Neural cell (in vitro differentiated cells): ENCODE measurements around the gene RAPGEF4. TPM values are rescaled to one million over a fixed set of nuclear protein-coding genes. Genes with fewer than 3 reads are reported as not detected.

ENCODE experiments used
- H2AFZ ChIP-seq: fragments of 200-600, 300-800 bp; sonication (generic), shearing (Covaris generic); 2 replicates; pipeline ENCODE4 v1.6.0; 2014; ENCODE audit warnings: low read depth, mild to moderate bottlenecking, antibody characterized with exemption, low read length, moderate library complexity
- H3F3A ChIP-seq: fragments of 200-600 bp; shearing (Covaris generic); 2 replicates; pipeline ENCODE4 v1.6.1; 2016; ENCODE audit warnings: mild to moderate bottlenecking, moderate library complexity, mixed read lengths, antibody characterized with exemption, low read length; ENCODE audit not compliant: insufficient read depth, poor library complexity, severe bottlenecking
- H3K27ac ChIP-seq: fragments of 200-600, 300-800 bp; sonication (generic), shearing (Covaris generic); 2 replicates; pipeline ENCODE4 v1.5.1; 2014; ENCODE audit warnings: mild to moderate bottlenecking, low read length, moderate library complexity
- H3K27me3 ChIP-seq: fragments of 300-800, 200-600 bp; sonication (generic), shearing (Covaris generic); 2 replicates; pipeline ENCODE4 v1.6.0; 2014; ENCODE audit warnings: mild to moderate bottlenecking, low read depth, low read length, moderate library complexity; ENCODE audit not compliant: insufficient read depth
- H3K36me3 ChIP-seq: fragments of 300-800, 200-600 bp; sonication (generic), shearing (Covaris generic); 2 replicates; pipeline ENCODE4 v1.5.1; 2014; ENCODE audit warnings: mild to moderate bottlenecking, antibody characterized with exemption, low read length, moderate library complexity; ENCODE audit not compliant: insufficient read depth
- H3K4me2 ChIP-seq: fragments of 300-800, 200-600 bp; sonication (generic), shearing (Covaris generic); 2 replicates; pipeline ENCODE4 v1.6.0; 2014; ENCODE audit warnings: mild to moderate bottlenecking, low read length
- H3K4me3 ChIP-seq: fragments of 300-800, 200-600 bp; sonication (generic), shearing (Covaris generic); 2 replicates; pipeline ENCODE4 v1.5.1; 2014; ENCODE audit warnings: mild to moderate bottlenecking, low read length, moderate library complexity
- H3K79me2 ChIP-seq: fragments of 200-600 bp; shearing (Covaris generic); replicated peaks from 2 replicates; pipeline ENCODE4 v1.6.0; 2014; ENCODE audit warnings: mild to moderate bottlenecking, low read length, moderate library complexity; ENCODE audit not compliant: insufficient read depth
- H3K9ac ChIP-seq: fragments of 300-800, 200-600 bp; sonication (generic), shearing (Covaris generic); 2 replicates; pipeline ENCODE4 v1.6.1; 2016; ENCODE audit warnings: mild to moderate bottlenecking, low read length, mixed read lengths
- H3K9me2 ChIP-seq: fragments of 200-600 bp; shearing (Covaris generic); 2 replicates; pipeline ENCODE4 v1.6.1; 2016; ENCODE audit warnings: mild to moderate bottlenecking, low read length, mixed read lengths; ENCODE audit not compliant: insufficient read depth
- H3K9me3 ChIP-seq: fragments of 200-600, 300-800 bp; sonication (generic), shearing (Covaris generic); 2 replicates; pipeline ENCODE4 v1.6.1; 2016; ENCODE audit warnings: mild to moderate bottlenecking, mixed run types, low read length, moderate library complexity, mixed read lengths
- H4K20me1 ChIP-seq: fragments of 200-600 bp; shearing (Covaris generic); 2 replicates; pipeline ENCODE4 v1.6.1; 2016; ENCODE audit warnings: mild to moderate bottlenecking, mixed run types; ENCODE audit not compliant: insufficient read depth
- EP300 ChIP-seq: fragments of 450-650 bp; conservative IDR thresholded peaks from 2 replicates; pipeline ENCODE4 v1.6.1; 2014; ENCODE audit warnings: antibody characterized with exemption, mild to moderate bottlenecking, moderate library complexity; ENCODE audit not compliant: poor library complexity, severe bottlenecking
- EZH2 ChIP-seq: fragments of 200-600, 300-800 bp; shearing (Covaris generic), sonication (generic); IDR thresholded peaks from 2 replicates; pipeline ENCODE4 v1.6.1; 2014; ENCODE audit warnings: antibody characterized with exemption, low read length, borderline replicate concordance, mild to moderate bottlenecking; ENCODE audit not compliant: insufficient read depth, poor library complexity, severe bottlenecking
- POLR2AphosphoS5 ChIP-seq: IDR thresholded peaks from 2 replicates; pipeline ENCODE4 v1.6.1; 2012
- RAD21 ChIP-seq: fragments of 450-650 bp; conservative IDR thresholded peaks from 2 replicates; pipeline ENCODE4 v1.6.1; 2014; ENCODE audit warnings: antibody characterized with exemption, mild to moderate bottlenecking, moderate library complexity
- SMC3 ChIP-seq: fragments of 450-650 bp; conservative IDR thresholded peaks from 2 replicates; pipeline ENCODE4 v1.6.1; 2014; ENCODE audit warnings: antibody characterized with exemption, mild to moderate bottlenecking, moderate library complexity; ENCODE audit not compliant: poor library complexity
- TAF1 ChIP-seq: IDR thresholded peaks from 2 replicates; pipeline ENCODE4 v1.6.1; 2012; ENCODE audit warnings: low read depth
- polyA plus RNA-seq: library from polyadenylated mRNA; depleted of rRNA; stranded (reverse); fragments of >200 nt; gene quantifications from 2 replicates; pipeline ENCODE4 v1.2.3, GENCODE V29; 2014
- TF ChIP-seq, protein P1 (sequence below): fragments of 450-650 bp; IDR thresholded peaks from 2 replicates; pipeline ENCODE4 v1.5.1; 2014; ENCODE audit warnings: antibody characterized with exemption, mild to moderate bottlenecking, moderate library complexity; ENCODE audit not compliant: poor library complexity, severe bottlenecking
- TF ChIP-seq, protein P2 (sequence below): IDR thresholded peaks from 2 replicates; pipeline ENCODE4 v1.6.1; 2012; ENCODE audit warnings: borderline replicate concordance

The RAPGEF4 gene
- polyA plus RNA-seq, 1 donor from 2014 or later = 10.4 TPM

DNA sequence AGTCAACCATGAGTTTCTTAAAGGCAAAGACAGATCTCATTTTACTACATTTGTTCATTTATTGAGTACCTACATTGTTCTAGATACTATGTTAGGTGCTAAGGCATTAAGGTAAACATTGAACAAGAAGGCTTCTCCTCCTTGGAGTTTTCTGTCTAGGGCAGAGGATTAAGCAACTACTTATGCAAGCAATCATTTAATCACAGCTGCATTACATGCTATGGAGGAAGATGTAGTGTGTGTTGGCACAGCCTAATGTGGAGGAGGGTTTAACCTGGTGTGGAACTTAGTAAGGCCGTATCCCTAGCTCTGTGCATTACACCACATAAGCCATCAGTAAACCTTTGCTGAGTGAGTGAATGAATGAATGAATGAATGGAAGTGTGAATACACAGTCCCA is 233.5 kb downstream of the RAPGEF4 start (continued):
- no peak for TF ChIP-seq EP300

DNA sequence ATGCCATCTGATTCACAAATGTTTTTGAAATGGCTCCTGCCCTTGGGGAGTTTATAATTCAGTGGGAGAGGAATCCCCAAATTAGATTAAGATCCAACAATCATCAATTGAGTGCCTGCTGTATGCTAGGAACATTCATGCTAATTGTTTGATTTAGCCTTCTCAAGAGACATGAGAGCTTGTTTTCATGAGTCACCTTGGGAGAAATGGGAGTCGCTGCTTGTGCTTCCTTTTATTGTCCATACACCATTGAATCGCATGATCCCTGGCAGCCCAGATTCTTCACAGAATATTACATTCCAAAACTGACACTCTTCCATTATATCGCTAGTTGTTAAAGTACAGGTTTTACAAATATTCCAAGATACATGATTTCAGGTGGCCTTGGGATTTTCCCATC is 234.0 kb downstream of the RAPGEF4 start:
- H2AFZ ChIP-seq = no peak overlapping the region
- H3K79me2 ChIP-seq = no peaks in the 10 kb centered on the region
- H4K20me1 ChIP-seq = no peaks in the 10 kb centered on the region
- TF ChIP-seq, protein P1, sequence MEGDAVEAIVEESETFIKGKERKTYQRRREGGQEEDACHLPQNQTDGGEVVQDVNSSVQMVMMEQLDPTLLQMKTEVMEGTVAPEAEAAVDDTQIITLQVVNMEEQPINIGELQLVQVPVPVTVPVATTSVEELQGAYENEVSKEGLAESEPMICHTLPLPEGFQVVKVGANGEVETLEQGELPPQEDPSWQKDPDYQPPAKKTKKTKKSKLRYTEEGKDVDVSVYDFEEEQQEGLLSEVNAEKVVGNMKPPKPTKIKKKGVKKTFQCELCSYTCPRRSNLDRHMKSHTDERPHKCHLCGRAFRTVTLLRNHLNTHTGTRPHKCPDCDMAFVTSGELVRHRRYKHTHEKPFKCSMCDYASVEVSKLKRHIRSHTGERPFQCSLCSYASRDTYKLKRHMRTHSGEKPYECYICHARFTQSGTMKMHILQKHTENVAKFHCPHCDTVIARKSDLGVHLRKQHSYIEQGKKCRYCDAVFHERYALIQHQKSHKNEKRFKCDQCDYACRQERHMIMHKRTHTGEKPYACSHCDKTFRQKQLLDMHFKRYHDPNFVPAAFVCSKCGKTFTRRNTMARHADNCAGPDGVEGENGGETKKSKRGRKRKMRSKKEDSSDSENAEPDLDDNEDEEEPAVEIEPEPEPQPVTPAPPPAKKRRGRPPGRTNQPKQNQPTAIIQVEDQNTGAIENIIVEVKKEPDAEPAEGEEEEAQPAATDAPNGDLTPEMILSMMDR = no peak
- TF ChIP-seq EZH2 = no peak
- TF ChIP-seq EP300 = no peak
- H3K4me3 ChIP-seq = no peak overlapping the region
- H3K9me2 ChIP-seq = no peaks in the 10 kb centered on the region
- no peak overlapping the region for H3K4me2 ChIP-seq
- H3K36me3 ChIP-seq = no peaks in the 10 kb centered on the region
- no peak overlapping the region for H3K9ac ChIP-seq
- H3K27me3 ChIP-seq = no peaks in the 10 kb centered on the region
- H3F3A ChIP-seq = no peaks in the 10 kb centered on the region
- no peak overlapping the region for H3K27ac ChIP-seq
- H3K9me3 ChIP-seq = no peaks in the 10 kb centered on the region

DNA sequence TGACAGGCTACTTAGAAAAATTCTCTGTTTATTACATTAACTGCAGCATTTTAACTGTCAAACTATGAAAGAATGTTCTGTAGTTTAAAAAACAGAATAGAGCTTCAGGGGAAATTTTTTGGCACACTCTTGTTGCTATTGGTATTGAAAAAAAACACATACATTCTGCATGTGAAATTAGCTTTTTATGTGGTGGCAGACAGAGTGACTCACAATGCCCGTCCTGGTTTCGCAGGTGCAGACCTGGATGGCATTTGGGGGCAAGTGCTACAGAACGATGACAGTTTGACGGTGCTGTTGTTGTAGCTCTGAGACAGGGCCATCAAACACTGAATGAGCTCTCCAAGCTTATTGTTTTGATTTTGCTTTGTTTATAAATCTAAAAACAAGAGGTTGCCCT is 235.0 kb downstream of the RAPGEF4 start:
- no peaks in the 10 kb centered on the region for H4K20me1 ChIP-seq
- no peak overlapping the region for H3K4me3 ChIP-seq
- H2AFZ ChIP-seq = no peak overlapping the region
- no peak for TF ChIP-seq TAF1
- no peak for TF ChIP-seq POLR2AphosphoS5
- TF ChIP-seq, protein P2, sequence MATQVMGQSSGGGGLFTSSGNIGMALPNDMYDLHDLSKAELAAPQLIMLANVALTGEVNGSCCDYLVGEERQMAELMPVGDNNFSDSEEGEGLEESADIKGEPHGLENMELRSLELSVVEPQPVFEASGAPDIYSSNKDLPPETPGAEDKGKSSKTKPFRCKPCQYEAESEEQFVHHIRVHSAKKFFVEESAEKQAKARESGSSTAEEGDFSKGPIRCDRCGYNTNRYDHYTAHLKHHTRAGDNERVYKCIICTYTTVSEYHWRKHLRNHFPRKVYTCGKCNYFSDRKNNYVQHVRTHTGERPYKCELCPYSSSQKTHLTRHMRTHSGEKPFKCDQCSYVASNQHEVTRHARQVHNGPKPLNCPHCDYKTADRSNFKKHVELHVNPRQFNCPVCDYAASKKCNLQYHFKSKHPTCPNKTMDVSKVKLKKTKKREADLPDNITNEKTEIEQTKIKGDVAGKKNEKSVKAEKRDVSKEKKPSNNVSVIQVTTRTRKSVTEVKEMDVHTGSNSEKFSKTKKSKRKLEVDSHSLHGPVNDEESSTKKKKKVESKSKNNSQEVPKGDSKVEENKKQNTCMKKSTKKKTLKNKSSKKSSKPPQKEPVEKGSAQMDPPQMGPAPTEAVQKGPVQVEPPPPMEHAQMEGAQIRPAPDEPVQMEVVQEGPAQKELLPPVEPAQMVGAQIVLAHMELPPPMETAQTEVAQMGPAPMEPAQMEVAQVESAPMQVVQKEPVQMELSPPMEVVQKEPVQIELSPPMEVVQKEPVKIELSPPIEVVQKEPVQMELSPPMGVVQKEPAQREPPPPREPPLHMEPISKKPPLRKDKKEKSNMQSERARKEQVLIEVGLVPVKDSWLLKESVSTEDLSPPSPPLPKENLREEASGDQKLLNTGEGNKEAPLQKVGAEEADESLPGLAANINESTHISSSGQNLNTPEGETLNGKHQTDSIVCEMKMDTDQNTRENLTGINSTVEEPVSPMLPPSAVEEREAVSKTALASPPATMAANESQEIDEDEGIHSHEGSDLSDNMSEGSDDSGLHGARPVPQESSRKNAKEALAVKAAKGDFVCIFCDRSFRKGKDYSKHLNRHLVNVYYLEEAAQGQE = no peak
- no peak for TF ChIP-seq RAD21
- no peak for TF ChIP-seq SMC3
- no peaks in the 10 kb centered on the region for H3F3A ChIP-seq
- H3K36me3 ChIP-seq = no peaks in the 10 kb centered on the region
- no peak overlapping the region for H3K4me2 ChIP-seq
- no peak overlapping the region for H3K9ac ChIP-seq
- no peaks in the 10 kb centered on the region for H3K27me3 ChIP-seq
- H3K79me2 ChIP-seq = no peaks in the 10 kb centered on the region
- no peaks in the 10 kb centered on the region for H3K9me3 ChIP-seq
- H3K27ac ChIP-seq = no peak overlapping the region
- no peaks in the 10 kb centered on the region for H3K9me2 ChIP-seq
